MG63 (cell line): Measurements from ENCODE around the gene KANK4. TPM values are rescaled to one million over a fixed set of nuclear protein-coding genes. Genes with fewer than 3 reads are reported as not detected.
A peak's percentile ranks its signal among the peaks of the same experiment; 100 is the strongest.
"Not testable (repeated sequence)": the region's sequence is repeated elsewhere in the genome, so short reads cannot be mapped to it uniquely, and the experiment has no call there.

Experiments
- DNase-seq: peaks from one replicate; pipeline ENCODE4 v3.0.0-alpha.2; 2020
- H3K27me3 ChIP-seq: fragments of 250-450 bp; sonication (Bioruptor Pico); 2 replicates; pipeline ENCODE4 v1.5.1; 2020; ENCODE audit warnings: mild to moderate bottlenecking, moderate library complexity
- H3K36me3 ChIP-seq: fragments of 250-450 bp; sonication (Bioruptor Pico); 2 replicates; pipeline ENCODE4 v1.5.1; 2020; ENCODE audit warnings: mild to moderate bottlenecking, moderate library complexity
- H3K4me3 ChIP-seq: fragments of 250-450 bp; sonication (Bioruptor Pico); 2 replicates; pipeline ENCODE4 v1.5.1; 2020; ENCODE audit warnings: mild to moderate bottlenecking, moderate library complexity
- H3K9me3 ChIP-seq: fragments of 250-450 bp; sonication (Bioruptor Pico); 2 replicates; pipeline ENCODE4 v1.5.1; 2020; ENCODE audit warnings: mild to moderate bottlenecking, moderate library complexity
- total RNA-seq: library from RNA; depleted of rRNA; stranded (reverse); fragments of >200 nt; shearing (Covaris generic); gene quantifications from 2 replicates; pipeline ENCODE4 v1.2.3, GENCODE V29; 2014; ENCODE audit warnings: low replicate concordance

The KANK4 gene
- total RNA-seq, 1 experiment from 2014 or later, result not detected

- not testable (repeated sequence) for H3K9me3 ChIP-seq, DNase-seq, H3K36me3 ChIP-seq, H3K27me3 ChIP-seq, H3K4me3 ChIP-seq
Measured at GRCh38 chr1:62239652-62240403, 79.4 kb downstream of the KANK4 start.

- Histone ChIP-seq H3K9me3 (no peaks in the 10 kb centered on the region), H3K27me3 (no peaks in the 10 kb centered on the region), H3K4me3 (no peak overlapping the region), H3K36me3 (no peaks in the 10 kb centered on the region)
- no peak for DNase-seq
Measured at GRCh38 chr1:62238507-62238906, 80.7 kb downstream of the KANK4 start.

- no peak for DNase-seq
- no peaks in the 10 kb centered on the region for H3K27me3 ChIP-seq
- no peaks in the 10 kb centered on the region for H3K9me3 ChIP-seq
- H3K36me3 ChIP-seq, result no peaks in the 10 kb centered on the region
- H3K4me3 ChIP-seq, result no peak overlapping the region
Measured at GRCh38 chr1:62237950-62238374, 81.3 kb downstream of the KANK4 start.

- no peak overlapping the region for H3K4me3 ChIP-seq
- H3K9me3 ChIP-seq, result no peaks in the 10 kb centered on the region
- DNase-seq, result no peak
- no peaks in the 10 kb centered on the region for H3K36me3 ChIP-seq
- no peaks in the 10 kb centered on the region for H3K27me3 ChIP-seq
Measured at GRCh38 chr1:62237361-62237760, 81.9 kb downstream of the KANK4 start.

GRCh38 chr1:62235576-62235975, 83.7 kb downstream of the KANK4 start:
- H3K36me3 ChIP-seq, result no peaks in the 10 kb centered on the region
- H3K4me3 ChIP-seq, result no peak overlapping the region
- no peaks in the 10 kb centered on the region for H3K9me3 ChIP-seq
- no peaks in the 10 kb centered on the region for H3K27me3 ChIP-seq
- DNase-seq, result no peak

GRCh38 chr1:62234688-62235087, 84.5 kb downstream of the KANK4 start:
- DNase-seq, result no peak
- H3K27me3 ChIP-seq, result no peaks in the 10 kb centered on the region
- no peaks in the 10 kb centered on the region for H3K9me3 ChIP-seq
- no peaks in the 10 kb centered on the region for H3K36me3 ChIP-seq
- H3K4me3 ChIP-seq, result no peak overlapping the region

GRCh38 chr1:62233926-62234450, 85.2 kb downstream of the KANK4 start:
- no peaks in the 10 kb centered on the region for H3K27me3 ChIP-seq
- DNase-seq, result no peak
- H3K36me3 ChIP-seq, result no peaks in the 10 kb centered on the region
- no peaks in the 10 kb centered on the region for H3K9me3 ChIP-seq
- H3K4me3 ChIP-seq, result no peak overlapping the region

- no peak for DNase-seq
- Histone ChIP-seq H3K27me3 (no peaks in the 10 kb centered on the region), H3K36me3 (no peaks in the 10 kb centered on the region), H3K4me3 (no peak overlapping the region), H3K9me3 (no peaks in the 10 kb centered on the region)
Measured at GRCh38 chr1:62232871-62233278, 86.4 kb downstream of the KANK4 start.

- Histone ChIP-seq H3K27me3 (no peaks in the 10 kb centered on the region), H3K36me3 (no peaks in the 10 kb centered on the region), H3K4me3 (no peak overlapping the region), H3K9me3 (no peaks in the 10 kb centered on the region)
- DNase-seq, result peak; percentile 49
Measured at GRCh38 chr1:62230718-62231117, 88.5 kb downstream of the KANK4 start.

GRCh38 chr1:62229932-62230331, 89.3 kb downstream of the KANK4 start:
- Histone ChIP-seq H3K4me3 (no peak overlapping the region), H3K27me3 (no peaks in the 10 kb centered on the region), H3K9me3 (no peaks in the 10 kb centered on the region), H3K36me3 (no peaks in the 10 kb centered on the region)
- DNase-seq, result no peak

GRCh38 chr1:62229468-62229867, 89.8 kb downstream of the KANK4 start:
- H3K27me3 ChIP-seq, result no peaks in the 10 kb centered on the region

GRCh38 chr1:62228883-62229187, 90.4 kb downstream of the KANK4 start:
- Histone ChIP-seq H3K27me3 (no peaks in the 10 kb centered on the region), H3K4me3 (no peak overlapping the region), H3K9me3 (no peaks in the 10 kb centered on the region), H3K36me3 (no peaks in the 10 kb centered on the region)
- no peak for DNase-seq

More at GRCh38 chr1:62229468-62229867, 89.8 kb downstream of the KANK4 start:
- no peaks in the 10 kb centered on the region for H3K36me3 ChIP-seq
- no peaks in the 10 kb centered on the region for H3K9me3 ChIP-seq
- no peak overlapping the region for H3K4me3 ChIP-seq
- no peak for DNase-seq

- no peak for DNase-seq
- H3K36me3 ChIP-seq, result no peaks in the 10 kb centered on the region
- H3K9me3 ChIP-seq, result no peaks in the 10 kb centered on the region
- H3K4me3 ChIP-seq, result no peak overlapping the region
- H3K27me3 ChIP-seq, result no peaks in the 10 kb centered on the region
Measured at GRCh38 chr1:62228136-62228882, 90.9 kb downstream of the KANK4 start.

GRCh38 chr1:62227496-62227895, 91.7 kb downstream of the KANK4 start:
- H3K36me3 ChIP-seq, result no peaks in the 10 kb centered on the region
- DNase-seq, result no peak
- no peaks in the 10 kb centered on the region for H3K27me3 ChIP-seq
- H3K9me3 ChIP-seq, result no peaks in the 10 kb centered on the region
- H3K4me3 ChIP-seq, result no peak overlapping the region

- H3K4me3 ChIP-seq, result no peak overlapping the region
- H3K9me3 ChIP-seq, result no peaks in the 10 kb centered on the region
- no peaks in the 10 kb centered on the region for H3K36me3 ChIP-seq
- DNase-seq, result no peak
- H3K27me3 ChIP-seq, result no peaks in the 10 kb centered on the region
Measured at GRCh38 chr1:62224182-62224581, 95.1 kb downstream of the KANK4 start.

- Histone ChIP-seq H3K36me3 (no peaks in the 10 kb centered on the region), H3K27me3 (no peaks in the 10 kb centered on the region), H3K4me3 (no peak overlapping the region), H3K9me3 (no peaks in the 10 kb centered on the region)
- DNase-seq, result no peak
Measured at GRCh38 chr1:62222321-62222720, 96.9 kb downstream of the KANK4 start.

GRCh38 chr1:62221171-62221570, 98.1 kb downstream of the KANK4 start:
- H3K27me3 ChIP-seq, result no peaks in the 10 kb centered on the region
- no peaks in the 10 kb centered on the region for H3K9me3 ChIP-seq
- H3K4me3 ChIP-seq, result no peak overlapping the region
- no peaks in the 10 kb centered on the region for H3K36me3 ChIP-seq
- DNase-seq, result no peak

- not testable (repeated sequence) for H3K9me3 ChIP-seq, DNase-seq, H3K36me3 ChIP-seq, H3K27me3 ChIP-seq, H3K4me3 ChIP-seq
Measured at GRCh38 chr1:62220456-62220855, 98.8 kb downstream of the KANK4 start.
